Measurements from ENCODE around the gene DDX39A. TPM values are rescaled to one million over a fixed set of nuclear protein-coding genes. Genes with fewer than 3 reads are reported as not detected.
A peak's percentile ranks its signal among the peaks of the same experiment; 100 is the strongest.

The DDX39A gene
- total RNA-seq, 1 donor = 49.2 TPM

- H3K36me3 ChIP-seq (ENCODE audit: insufficient read depth, low read length) = peaks cover 69% of the 10 kb centered on the region
These were observed 8.8 kb downstream of the DDX39A start for GRCh38 chr19:14410091-14411051.

DNA sequence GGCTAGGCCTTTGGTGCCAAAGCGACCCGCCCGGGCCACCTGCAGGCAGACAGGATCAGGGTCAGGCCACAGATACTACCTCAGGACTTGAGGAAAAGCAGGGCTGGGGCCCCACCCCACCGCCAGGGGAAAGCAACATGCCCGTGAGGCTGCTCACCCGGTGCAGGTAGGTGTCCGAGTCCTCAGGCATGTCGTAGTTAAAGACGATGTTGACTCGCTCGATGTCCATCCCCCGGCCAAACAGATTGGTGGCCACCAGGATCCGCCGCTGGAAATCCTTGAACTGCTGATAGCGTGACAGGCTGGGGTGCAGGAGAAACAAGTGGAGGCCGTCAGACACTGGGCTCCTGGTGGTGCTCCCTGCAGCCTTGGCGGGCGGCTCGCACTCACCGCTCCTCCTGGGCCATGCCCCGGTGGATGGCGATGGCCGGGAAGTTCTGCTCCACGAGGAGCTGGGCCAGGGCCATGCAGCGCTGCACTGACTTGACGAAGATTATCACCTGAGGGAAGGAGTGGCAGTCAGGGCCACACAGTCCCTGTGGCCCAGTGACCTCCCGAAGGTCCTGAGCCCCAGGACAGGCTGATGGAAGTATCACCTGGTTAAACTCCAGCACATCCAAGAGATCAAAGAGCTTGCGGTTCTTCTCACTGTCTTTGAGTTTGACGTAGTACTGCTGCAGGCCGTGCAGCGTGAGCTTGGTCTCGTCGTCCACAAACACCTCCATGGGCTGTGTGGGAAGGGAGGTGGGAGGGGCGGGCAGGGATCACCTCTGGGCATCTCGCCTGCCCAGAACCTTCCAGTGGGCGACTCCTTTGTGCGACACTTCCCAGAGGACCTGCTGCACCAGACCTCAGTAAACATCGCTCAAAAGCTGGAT is 9.8 kb downstream of the DDX39A start:
- no peak overlapping the region for H3K4me2 ChIP-seq (ENCODE audit: insufficient read depth, low read length)
- H3K27ac ChIP-seq (ENCODE audit: low read depth, low read length) = no peak overlapping the region
- TF ChIP-seq CTCF (IDR thresholded peaks at IDR 0.05; ENCODE audit: extremely low read depth, low read depth, low read length) = no peak
- H2AFZ ChIP-seq (ENCODE audit: low read length) = no peak overlapping the region
- DNase-seq (ENCODE audit: insufficient read length, low spot score, missing footprints) = peak; percentile 72
- H4K20me1 ChIP-seq (ENCODE audit: insufficient read depth, low read length) = peaks cover 50% of the 10 kb centered on the region
- peaks cover 45% of the 10 kb centered on the region for H3K79me2 ChIP-seq (ENCODE audit: insufficient read depth, low read length)
- peaks cover 9% of the 10 kb centered on the region for H3K4me1 ChIP-seq (ENCODE audit: insufficient read depth, low read length)
- H3K4me3 ChIP-seq (ENCODE audit: insufficient read depth, low read length) = no peak overlapping the region
- no peaks in the 10 kb centered on the region for H3K9me3 ChIP-seq (ENCODE audit: low read depth, low read length)
- H3K36me3 ChIP-seq (ENCODE audit: insufficient read depth, low read length) = peaks cover 78% of the 10 kb centered on the region
- H3K27me3 ChIP-seq (ENCODE audit: insufficient read depth, low read length) = no peaks in the 10 kb centered on the region

More at GRCh38 chr19:14410091-14411051, 8.8 kb downstream of the DDX39A start:
- Histone ChIP-seq H3K4me3 (ENCODE audit: insufficient read depth, low read length) (no peak overlapping the region), H3K27me3 (ENCODE audit: insufficient read depth, low read length) (no peaks in the 10 kb centered on the region), H3K79me2 (ENCODE audit: insufficient read depth, low read length) (peaks cover 55% of the 10 kb centered on the region), H3K4me2 (ENCODE audit: insufficient read depth, low read length) (no peak overlapping the region), H3K9me3 (ENCODE audit: low read depth, low read length) (no peaks in the 10 kb centered on the region), H3K4me1 (ENCODE audit: insufficient read depth, low read length) (peaks cover 9% of the 10 kb centered on the region), H4K20me1 (ENCODE audit: insufficient read depth, low read length) (peaks cover 51% of the 10 kb centered on the region), H2AFZ (ENCODE audit: low read length) (no peak overlapping the region), H3K27ac (ENCODE audit: low read depth, low read length) (no peak overlapping the region)
- TF ChIP-seq CTCF (IDR thresholded peaks at IDR 0.05; ENCODE audit: extremely low read depth, low read depth, low read length) = no peak
- peak; percentile 79 for DNase-seq (ENCODE audit: insufficient read length, low spot score, missing footprints)

- peaks cover 85% of the 10 kb centered on the region for H3K36me3 ChIP-seq (ENCODE audit: insufficient read depth, low read length)
- no peak overlapping the region for H2AFZ ChIP-seq (ENCODE audit: low read length)
- H4K20me1 ChIP-seq (ENCODE audit: insufficient read depth, low read length) = peaks cover 45% of the 10 kb centered on the region
- H3K9me3 ChIP-seq (ENCODE audit: low read depth, low read length) = no peaks in the 10 kb centered on the region
- no peak overlapping the region for H3K4me3 ChIP-seq (ENCODE audit: insufficient read depth, low read length)
- H3K4me2 ChIP-seq (ENCODE audit: insufficient read depth, low read length) = no peak overlapping the region
- H3K79me2 ChIP-seq (ENCODE audit: insufficient read depth, low read length) = peaks cover 38% of the 10 kb centered on the region
- TF ChIP-seq CTCF (IDR thresholded peaks at IDR 0.05; ENCODE audit: extremely low read depth, low read depth, low read length) = no peak
- H3K4me1 ChIP-seq (ENCODE audit: insufficient read depth, low read length) = peaks cover 4% of the 10 kb centered on the region
- H3K27me3 ChIP-seq (ENCODE audit: insufficient read depth, low read length) = no peaks in the 10 kb centered on the region
- H3K27ac ChIP-seq (ENCODE audit: low read depth, low read length) = no peak overlapping the region
- peak; percentile 90 for DNase-seq (ENCODE audit: insufficient read length, low spot score, missing footprints)
These were observed 10.5 kb downstream of the DDX39A start for GRCh38 chr19:14408491-14409145.

Data from osteoblast (primary cell).